NCI-H2029 (cell line): Measurements from ENCODE around the gene E2F6.

Experiments used
- DNase-seq: peaks from one replicate; lab custom pipeline; 2025; lab: John Stamatoyannopoulos, UW

Gene E2F6

DNA sequence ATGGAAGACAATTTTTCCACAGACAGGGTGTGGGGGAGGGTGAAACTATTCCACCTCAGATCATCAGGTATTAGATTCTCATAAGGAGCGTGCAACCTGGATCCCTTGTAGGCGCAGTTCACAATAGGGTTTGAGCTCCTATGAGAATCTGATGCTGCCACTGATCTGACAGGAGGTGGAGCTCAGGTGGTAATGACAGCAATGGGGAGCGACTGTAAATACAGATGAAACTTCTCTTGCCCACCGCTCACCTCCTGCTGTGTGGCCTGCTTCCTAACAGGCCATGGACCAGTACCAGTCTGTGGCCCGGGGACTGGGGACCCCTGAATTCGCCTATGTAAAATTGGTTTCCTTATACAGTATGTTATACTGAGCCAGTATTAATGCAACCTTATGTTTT, 27.3 kb upstream of the E2F6 start:
- no peak for DNase-seq

- no peak for DNase-seq
These were observed 26.8 kb upstream of the E2F6 start for GRCh38 chr2:11492720-11493119.

DNA sequence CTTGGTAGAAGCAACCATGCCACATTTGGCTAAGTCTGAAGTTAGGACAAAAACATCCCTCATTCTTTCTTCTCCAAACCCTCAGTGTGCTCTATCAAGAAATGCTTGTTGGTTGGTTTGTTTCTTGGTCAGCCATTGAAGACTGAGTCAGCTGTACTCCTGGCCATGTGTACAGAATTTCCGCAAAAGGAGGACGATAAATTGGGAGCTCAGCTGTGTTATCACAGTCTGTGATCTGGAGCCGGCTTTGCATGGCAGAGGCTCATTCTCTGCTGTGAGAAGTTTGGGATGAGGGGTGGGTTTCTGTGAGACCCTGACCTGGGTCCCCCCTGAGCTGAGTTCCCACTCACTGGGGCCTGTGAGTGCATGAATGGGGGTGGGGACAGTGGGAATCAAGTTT, 26.3 kb upstream of the E2F6 start:
- no peak for DNase-seq

DNA sequence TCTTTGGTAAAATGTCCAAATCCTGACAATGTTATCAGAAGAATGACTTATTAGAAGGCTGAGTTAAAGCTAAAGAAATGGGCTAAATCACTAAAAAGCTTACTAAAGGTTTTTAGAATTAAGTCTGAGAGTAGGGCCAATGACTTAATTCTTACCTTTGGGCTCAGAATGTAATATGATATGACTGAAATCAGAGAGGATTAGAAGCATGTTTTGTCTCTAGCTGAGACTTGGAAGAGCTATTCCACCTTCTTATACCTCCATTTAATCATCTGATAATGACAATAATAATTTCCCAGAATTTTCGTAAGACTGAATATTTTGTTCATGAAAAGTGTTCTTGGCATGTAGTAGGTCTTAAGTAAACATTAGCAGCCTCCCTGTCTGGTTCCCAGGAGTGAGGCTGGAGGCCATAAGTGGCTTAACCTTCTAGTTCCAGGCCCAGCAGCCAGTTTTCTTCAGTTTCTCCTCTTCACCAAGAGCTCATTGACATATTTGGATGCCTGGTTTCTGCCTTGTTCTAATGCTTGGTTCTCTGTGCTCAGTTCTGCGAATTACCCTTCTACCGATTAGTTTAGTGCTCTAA, 25.5 kb upstream of the E2F6 start:
- no peak for DNase-seq

DNA sequence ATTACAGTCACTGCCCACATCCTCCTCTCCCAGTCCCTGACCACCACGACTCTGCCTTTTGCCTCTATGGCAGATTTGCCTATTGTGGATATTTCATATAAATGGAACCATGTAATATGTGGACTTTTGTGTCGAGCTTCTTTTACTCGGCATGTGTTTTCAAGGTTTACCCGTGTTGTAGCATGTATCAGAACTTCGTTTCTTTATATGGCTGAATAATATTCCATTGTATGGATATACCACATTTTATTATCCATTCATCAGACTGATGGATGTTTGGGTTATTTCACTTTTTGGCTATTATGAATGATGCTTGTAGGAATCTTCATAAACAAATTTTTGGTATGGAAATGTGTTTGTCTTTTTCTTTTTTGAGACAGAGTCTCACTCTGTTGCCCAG, 24.2 kb upstream of the E2F6 start:
- no peak for DNase-seq

GRCh38 chr2:11488809-11489208, 22.8 kb upstream of the E2F6 start:
- no peak for DNase-seq

- DNase-seq = no peak
These were observed 18.1 kb upstream of the E2F6 start for GRCh38 chr2:11483806-11484617.

DNA sequence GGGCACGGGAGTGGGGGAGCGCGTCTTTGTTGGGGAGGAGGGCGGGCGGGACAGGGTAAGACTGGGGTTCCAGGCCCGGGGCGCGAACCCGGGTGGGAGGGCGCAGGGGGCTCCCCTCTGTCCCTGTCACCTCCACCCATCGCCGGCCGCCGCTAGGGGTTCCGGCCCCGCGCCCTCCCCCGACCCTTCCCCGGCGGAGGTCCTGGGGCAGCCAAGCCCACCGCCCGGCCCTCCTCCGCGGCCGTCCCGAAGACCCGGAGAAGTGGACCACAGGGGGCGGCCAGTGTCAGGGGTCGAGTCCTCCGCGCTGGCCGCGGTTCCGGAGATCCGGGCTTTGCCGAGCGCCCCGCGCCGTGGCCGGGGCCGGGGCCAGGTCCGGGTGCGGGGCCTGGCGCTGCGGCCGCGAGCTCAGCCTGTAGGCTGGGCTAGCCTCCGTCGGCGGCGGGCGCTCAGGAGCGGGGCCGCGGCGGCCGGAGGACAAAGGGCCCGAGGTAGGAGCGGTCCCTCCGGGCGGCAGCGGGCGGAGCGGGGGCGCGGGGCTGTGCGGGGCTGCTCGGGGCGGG, 16.6 kb upstream of the E2F6 start:
- no peak for DNase-seq

GRCh38 chr2:11481789-11482472, 16.0 kb upstream of the E2F6 start:
- DNase-seq = no peak

GRCh38 chr2:11481426-11481788, 15.4 kb upstream of the E2F6 start:
- DNase-seq = no peak

GRCh38 chr2:11480859-11481258, 14.9 kb upstream of the E2F6 start:
- no peak for DNase-seq

- no peak for DNase-seq
These were observed 14.4 kb upstream of the E2F6 start for GRCh38 chr2:11480406-11480805.

DNA sequence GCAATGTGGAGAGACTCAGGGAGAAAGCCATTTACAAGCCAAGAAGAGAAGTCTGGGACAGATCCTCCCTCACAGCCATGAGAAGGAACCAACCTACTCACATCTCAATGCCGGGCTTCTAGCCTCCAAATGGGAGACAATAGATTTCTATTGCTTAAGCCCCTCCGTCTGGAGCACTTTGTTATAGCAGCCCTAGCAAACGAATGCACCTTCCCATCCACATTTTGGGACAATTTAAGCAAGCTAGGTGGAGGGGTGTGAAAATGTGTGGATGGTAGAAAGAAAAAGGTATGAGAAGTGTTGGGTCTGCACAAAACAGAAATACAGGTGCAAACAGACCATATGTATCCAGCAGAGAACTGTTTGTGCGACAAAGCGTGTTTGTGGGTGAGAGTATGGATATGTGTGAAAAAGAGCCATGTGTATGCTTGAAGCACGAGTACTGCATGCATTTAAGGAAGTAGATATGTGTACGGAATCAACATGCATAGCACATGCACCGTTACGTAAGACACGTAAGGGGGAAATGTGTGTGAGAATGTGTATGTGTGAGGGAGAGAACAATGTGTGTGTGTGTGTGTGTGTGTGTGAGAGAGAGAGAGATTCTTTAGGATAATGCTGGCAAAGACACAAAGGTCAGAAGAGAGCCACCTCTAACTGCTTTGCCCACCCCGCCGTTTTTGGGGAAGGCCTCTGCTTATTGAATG, 13.1 kb upstream of the E2F6 start:
- no peak for DNase-seq

GRCh38 chr2:11477994-11478393, 12.0 kb upstream of the E2F6 start:
- peak; percentile 86 for DNase-seq

DNA sequence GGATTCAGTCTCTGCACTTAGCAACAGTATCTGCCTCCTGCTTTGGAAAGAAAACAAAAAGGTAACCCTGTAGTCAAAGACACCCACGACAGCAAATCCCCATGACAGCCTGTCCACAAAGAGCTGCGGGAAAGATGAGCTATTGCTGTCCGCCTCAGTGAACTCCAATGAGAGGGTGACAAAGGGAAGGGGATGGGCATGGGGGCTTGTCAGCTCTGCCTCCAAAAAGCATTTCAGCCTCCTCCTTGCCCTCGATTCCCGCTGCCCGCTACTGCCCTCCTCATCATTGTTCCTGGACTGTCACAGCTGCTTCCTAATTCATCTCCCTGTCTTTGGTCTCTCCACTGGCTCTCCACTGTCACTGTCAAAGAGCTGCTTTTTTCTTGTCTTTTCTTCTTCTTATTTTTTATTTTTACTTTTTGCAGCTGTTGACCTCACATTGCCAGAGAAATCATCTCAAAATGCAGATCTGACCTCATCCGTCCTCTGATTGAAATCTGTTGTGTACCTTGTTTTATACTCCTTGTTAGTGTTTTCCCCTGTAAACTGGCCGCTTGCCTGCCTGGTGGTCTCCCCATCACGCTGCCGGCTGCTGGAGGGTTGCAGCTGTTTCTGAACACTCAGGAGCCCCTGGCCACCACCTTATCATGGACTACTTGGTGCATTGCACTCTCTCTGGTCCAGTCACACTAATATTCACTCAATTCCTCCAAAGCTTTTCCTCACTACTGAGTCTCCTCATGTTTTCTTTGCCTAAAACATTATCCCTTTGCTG, 7.9 kb upstream of the E2F6 start:
- DNase-seq = no peak

DNA sequence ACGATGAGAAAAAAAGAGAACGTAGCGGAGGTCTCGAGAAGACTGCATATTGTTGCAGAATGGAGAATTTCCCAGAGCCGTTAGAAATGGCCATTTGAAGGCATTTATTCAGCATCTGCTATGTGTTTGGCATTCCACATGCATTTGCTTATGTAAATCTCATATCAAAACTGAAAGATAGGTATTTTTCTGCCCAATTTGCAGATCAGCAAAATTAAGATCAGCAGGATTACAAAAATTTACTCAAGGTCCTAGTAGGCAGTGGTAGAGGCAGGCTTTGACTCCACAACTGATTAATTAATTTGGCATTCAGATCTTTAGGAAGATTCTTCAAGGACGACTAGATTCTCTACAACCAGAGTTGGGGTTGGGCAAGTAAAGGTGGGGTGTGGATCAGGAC, 1.8 kb upstream of the E2F6 start:
- no peak for DNase-seq

- DNase-seq = no peak
These were observed 1.2 kb upstream of the E2F6 start for GRCh38 chr2:11467129-11467649.

DNA sequence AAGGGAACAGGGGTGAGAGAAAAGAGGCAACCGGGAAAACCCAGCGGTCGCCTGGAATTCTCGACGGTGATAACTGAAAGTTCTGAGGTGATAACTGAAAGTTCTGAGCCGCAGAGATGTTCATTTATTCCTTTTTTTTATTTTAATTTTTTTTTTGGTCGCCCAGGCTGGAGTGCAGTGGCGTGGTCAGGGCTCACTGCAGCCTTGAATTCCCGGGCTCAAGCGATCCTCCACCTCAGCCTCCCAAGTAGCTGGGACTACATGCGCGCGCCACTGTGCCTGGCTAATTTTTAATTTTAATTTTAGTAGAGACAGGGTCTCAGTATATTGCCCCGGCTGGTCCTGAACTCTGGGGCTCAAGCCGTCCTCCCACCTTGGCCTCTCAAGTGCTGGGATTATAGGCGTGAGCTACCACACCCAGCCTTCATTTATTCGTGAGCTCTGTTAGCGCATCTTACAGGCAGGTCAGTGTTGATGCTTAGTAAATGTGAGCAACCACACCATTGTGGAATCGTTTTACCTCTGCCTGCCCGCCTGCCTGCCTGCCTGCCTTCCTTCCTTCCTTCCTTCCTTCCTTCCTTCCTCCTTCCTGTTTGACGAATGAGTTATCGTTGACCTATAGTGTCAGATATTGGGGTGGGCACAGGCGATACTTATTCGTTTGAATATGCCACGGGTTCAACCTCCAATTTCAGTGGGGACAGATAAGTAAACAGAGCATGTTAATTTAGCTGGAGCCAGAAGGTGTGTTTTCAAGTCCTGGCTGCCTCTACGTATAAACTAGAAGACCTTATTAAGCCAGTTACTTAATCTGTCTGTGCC, 557 bp upstream of the E2F6 start:
- DNase-seq = no peak

DNA sequence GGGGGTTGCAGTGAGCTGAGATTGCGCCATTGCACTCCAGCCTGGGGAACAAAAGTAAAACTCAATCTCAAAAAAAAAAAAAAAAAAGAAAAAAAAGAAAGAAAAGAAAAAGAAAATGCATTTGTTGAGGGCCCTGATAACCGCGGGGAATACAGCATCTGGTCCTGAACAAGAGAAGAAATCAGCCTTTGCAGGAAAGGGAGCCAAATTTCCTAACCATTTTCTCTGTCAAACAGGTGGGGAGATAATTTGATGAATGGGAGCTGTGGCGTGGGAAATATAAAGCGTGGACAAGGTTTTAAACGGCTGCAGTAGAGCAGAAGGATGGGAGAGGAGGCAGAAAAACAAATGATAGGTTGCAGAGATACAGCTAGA, 864 bp downstream of the E2F6 start:
- no peak for DNase-seq

GRCh38 chr2:11459816-11460215, 6.1 kb downstream of the E2F6 start:
- DNase-seq = no peak

DNA sequence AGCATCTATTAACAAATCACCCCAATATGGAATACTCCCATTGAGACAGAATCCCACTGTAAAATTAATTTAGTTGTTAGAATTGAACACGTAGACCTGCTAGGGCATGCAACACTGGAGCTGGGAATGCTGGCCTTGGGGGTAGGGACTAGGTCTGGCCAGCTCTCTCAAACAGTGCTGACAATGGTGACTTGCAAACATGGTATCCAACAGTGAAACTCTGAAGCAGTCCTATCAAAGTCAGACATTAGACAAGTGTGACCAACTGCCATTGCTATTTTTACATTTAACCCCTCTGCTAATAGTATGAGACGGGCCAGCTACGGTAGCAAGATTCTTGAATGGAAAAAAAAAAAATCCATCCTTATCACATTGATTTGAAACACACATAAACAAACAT, 7.2 kb downstream of the E2F6 start:
- DNase-seq = no peak
